ENCODE measurements around the gene SLC25A47.

GRCh38 chr14:100275214-100275613, 47.9 kb upstream of the SLC25A47 start:
- TF ChIP-seq, protein P1, sequence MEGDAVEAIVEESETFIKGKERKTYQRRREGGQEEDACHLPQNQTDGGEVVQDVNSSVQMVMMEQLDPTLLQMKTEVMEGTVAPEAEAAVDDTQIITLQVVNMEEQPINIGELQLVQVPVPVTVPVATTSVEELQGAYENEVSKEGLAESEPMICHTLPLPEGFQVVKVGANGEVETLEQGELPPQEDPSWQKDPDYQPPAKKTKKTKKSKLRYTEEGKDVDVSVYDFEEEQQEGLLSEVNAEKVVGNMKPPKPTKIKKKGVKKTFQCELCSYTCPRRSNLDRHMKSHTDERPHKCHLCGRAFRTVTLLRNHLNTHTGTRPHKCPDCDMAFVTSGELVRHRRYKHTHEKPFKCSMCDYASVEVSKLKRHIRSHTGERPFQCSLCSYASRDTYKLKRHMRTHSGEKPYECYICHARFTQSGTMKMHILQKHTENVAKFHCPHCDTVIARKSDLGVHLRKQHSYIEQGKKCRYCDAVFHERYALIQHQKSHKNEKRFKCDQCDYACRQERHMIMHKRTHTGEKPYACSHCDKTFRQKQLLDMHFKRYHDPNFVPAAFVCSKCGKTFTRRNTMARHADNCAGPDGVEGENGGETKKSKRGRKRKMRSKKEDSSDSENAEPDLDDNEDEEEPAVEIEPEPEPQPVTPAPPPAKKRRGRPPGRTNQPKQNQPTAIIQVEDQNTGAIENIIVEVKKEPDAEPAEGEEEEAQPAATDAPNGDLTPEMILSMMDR (IDR thresholded peaks at IDR 0.05; ENCODE audit: low read length) = no peak
- no peak for TF ChIP-seq EZH2 (IDR thresholded peaks at IDR 0.05; ENCODE audit: borderline replicate concordance, low read length)
